Measurements from ENCODE around the gene MFSD2A.
"Not testable (repeated sequence)": the region's sequence is repeated elsewhere in the genome, so short reads cannot be mapped to it uniquely, and the experiment has no call there.

The MFSD2A gene

DNA sequence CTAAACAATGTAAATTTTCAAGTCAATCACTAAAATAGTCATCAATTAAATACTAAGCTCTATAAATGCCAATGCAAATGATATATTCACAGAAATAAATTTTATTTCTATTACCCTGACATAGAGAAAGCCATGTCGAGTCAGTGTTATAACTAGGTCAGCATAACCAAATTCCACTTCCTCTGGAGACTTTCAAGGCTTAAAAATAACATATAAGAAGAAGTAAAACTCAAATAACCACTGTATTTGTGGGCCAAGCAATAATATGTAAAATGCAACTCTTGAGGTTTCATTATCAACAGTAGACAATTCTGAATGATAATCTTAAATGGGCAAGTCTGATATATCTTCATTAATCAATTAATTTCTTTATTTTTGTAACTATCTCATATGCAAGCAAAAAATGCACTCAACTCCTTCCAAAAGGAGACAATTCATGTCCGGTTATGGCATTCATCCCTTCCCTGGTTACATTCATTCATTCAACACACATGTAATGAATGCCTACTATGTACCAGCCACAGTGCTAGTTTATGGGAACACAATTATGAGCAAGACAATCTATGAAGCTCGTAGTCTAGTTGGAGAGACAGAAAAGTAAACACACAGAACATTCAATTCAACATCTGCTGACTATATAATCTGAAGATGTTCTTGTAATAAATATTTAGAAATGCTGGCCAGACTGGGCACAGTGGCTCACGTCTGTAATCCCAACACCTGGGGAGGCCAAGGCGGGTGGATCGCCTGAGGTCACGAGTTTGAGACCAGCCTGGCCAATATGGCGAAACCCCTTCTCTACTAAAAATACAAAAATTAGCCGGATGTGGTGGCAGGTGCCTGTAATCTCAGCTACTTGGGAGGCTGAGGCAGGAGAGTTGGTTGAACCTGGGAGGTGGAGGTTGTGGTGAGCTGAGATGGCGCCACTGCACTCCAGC, 48.5 kb downstream of the MFSD2A start:
- peak; percentile 41 for DNase-seq (ENCODE audit: low spot score)

DNA sequence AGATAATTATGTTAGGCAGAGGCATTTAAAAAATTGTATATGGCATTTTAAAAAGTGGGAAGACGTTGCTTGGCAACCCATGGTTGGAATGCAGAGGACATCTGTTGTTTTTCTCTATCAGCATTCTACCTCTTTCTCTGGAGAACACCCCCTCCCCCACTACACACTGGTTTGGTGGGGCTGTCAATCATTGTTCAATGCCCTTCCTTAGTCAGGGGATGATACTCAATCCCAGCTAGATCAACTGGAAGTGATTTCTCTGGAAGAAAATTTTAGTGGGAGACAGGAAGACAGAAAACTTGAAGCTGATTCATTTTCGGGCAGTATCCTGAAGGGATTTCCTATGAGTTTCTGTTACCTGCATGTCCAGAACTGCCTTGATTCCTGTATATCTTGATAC, 49.9 kb downstream of the MFSD2A start:
- no peak for DNase-seq (ENCODE audit: low spot score)

DNA sequence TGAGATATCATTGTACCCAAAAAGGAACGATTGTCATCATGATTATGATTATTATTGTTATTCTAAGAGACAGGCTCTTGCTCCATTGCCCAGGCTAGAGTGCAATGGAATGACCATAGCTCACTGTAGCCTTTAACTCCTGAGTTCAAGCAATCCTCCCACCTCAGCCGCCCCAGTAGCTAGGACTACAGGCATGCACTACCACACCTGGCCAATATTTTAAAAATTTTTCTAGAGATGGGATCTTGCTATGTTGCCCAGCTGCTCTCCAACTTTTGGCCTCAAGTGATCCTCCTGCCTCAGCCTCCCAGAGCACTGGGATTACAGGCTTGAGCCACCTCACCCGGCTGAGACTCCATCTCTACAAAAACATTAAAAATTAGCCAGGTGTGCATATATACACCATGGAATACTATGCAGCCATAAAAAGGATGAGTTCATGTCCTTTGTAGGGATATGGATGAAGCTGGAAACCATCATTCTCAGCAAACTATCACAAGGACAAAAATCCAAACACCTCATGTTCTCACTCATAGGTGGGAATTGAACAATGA, 52.6 kb downstream of the MFSD2A start:
- not testable (repeated sequence) for DNase-seq (ENCODE audit: low spot score)

DNA sequence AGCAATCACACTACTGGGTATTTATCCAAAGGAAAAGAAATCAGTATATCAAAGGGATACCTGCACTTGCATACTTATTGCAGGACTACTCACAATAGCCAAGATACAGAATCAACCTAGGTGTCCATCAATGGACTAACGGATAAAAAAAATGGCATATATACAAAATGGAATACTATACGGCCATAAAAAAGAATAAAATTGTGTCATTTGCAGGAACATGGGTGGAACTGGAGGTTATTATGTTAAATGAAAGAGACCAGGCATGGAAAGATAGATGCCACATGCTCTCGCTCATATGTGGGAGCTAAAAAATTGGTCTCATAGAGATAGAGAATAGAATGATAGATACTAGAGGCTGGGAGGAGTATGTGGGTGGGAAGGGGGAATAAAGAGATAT, 56.3 kb downstream of the MFSD2A start:
- no peak for DNase-seq (ENCODE audit: low spot score)

DNA sequence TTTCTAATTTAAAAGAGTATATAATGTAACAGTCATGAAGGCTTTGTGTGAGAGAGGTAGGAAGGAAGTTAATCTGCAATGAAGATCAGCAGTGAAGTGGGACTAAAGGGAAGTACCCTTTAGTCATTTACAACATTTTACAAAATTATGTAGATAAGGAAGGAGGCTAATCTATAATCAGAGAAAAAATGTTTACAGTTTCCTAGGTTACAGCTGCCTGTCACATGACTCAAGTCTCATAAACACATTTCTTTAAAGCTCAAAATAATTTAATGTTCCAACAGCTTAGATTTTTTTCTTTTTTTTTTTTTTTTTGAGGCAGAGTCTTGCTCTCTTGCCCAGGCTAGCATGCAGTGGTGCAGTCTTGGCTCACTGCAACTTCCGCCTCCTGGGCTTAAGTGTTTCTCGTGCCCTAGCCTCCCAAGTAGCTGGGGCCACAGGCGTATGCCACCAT, 59.3 kb downstream of the MFSD2A start:
- no peak for DNase-seq (ENCODE audit: low spot score)

- no peak for DNase-seq (ENCODE audit: low spot score)
These were observed 60.1 kb downstream of the MFSD2A start for GRCh38 chr1:40014812-40015594.

DNA sequence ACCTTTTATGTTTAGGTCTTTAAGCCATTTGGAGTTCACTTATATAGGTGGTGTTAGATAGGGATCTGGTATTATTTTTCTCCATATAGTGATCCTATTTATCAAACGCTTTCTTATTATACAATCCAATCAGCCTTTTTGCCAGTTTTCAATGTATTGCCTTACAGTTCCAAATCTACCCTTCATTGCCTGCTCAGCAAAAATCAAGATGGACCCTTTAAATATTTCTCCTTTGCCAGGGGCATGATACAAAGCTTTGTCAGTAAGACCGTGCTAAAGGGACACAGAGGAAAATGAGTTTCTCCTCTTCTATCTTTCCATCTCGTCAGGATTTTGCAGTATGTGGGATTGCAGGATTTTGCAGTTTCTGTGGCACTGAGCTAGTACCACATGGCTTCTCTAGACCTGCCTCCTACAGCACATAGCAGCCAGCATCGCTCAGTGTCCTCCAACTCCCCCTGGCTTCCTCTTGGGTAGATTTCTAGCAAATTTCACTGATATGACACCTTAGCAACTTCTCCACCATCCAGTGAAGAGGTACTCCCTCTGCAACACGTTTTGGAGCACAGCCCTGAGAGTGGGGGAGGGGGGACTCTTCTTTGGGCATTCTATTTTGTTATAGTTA, 63.1 kb downstream of the MFSD2A start:
- DNase-seq (ENCODE audit: low spot score) = no peak

Data from pons (tissue), 1 donor.